22Rv1 (cell line): ENCODE data around the gene TRPM5.

Source experiments
- ZFX ChIP-seq: fragments of 450-650 bp; IDR thresholded peaks from 2 replicates; pipeline ENCODE4 v1.6.1; 2017; ENCODE audit warnings: antibody characterized with exemption, borderline replicate concordance
- TF ChIP-seq, protein P1 (sequence below): fragments of 450-650 bp; IDR thresholded peaks from 2 replicates; pipeline ENCODE4 v1.5.1; 2017; ENCODE audit warnings: mild to moderate bottlenecking

DNA sequence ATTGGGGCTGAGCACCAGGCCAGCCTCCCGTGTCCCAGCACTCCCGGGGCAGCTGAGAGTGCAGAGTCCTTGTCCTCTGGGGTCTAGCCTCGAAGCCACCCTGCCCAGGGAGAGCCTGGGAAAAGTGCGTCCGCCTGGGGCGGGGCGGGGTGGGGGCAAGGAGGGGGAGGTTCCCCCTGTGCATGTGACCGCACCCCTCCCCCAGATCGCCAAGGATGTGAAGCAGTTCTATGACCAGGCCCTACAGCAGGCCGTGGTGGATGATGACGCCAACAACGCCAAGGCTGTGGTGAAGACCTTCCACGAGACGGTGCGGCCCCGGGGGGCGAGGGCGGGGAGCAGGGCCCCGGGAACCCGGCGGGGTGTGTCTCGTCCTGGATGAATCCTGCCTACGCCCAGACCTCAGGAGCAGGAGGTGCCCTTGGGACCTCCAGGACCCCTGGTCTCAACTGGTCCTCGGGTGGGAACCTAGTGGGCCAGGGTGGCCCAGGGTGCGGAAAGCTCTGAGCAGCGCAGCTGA is 49.0 kb downstream of the TRPM5 start:
- TF ChIP-seq, protein P1, sequence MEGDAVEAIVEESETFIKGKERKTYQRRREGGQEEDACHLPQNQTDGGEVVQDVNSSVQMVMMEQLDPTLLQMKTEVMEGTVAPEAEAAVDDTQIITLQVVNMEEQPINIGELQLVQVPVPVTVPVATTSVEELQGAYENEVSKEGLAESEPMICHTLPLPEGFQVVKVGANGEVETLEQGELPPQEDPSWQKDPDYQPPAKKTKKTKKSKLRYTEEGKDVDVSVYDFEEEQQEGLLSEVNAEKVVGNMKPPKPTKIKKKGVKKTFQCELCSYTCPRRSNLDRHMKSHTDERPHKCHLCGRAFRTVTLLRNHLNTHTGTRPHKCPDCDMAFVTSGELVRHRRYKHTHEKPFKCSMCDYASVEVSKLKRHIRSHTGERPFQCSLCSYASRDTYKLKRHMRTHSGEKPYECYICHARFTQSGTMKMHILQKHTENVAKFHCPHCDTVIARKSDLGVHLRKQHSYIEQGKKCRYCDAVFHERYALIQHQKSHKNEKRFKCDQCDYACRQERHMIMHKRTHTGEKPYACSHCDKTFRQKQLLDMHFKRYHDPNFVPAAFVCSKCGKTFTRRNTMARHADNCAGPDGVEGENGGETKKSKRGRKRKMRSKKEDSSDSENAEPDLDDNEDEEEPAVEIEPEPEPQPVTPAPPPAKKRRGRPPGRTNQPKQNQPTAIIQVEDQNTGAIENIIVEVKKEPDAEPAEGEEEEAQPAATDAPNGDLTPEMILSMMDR, result no peak
- no peak for TF ChIP-seq ZFX
